Epidermal melanocyte (primary cell): Measurements from ENCODE around the gene NUP58.

ENCODE experiments used
- DNase-seq: peaks from one replicate; pipeline ENCODE4 v3.0.0; 2011; ENCODE audit warnings: low spot score; ENCODE audit not compliant: insufficient read length

The NUP58 gene

DNA sequence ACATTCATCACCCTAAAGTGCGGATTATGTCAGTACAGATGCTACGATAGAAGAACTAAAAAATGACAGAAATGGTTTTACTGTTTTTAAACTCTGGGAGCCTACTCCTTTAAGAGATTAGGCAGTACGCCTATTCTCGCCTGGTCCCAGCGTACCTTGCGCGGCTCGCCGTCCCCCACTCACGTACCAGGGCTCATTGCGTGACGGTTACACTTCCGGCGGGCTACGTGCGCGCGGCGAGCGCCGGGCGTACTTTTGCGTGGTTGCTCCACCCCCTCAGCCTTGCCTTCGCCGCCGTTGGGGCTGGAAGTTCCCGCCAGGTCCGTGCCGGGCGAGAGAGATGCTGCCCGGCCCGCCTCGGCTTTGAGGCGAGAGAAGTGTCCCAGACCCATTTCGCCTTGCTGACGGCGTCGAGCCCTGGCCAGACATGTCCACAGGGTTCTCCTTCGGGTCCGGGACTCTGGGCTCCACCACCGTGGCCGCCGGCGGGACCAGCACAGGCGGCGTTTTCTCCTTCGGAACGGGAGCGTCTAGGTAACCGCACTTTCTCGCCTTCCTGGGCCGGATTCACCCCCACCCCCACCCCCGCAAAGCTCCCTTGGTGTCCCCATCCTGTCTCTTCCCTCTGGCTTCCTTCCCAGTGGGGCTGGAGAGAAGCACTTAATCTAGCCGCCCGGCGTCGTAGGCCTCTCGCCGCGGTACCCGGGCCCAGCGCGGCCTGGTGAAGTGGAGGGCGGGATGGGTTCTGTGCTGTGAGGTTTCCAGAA is at the start of gene NUP58:
Gene NUP58 (plus strand): TSS at position 279 of the 767 bp plus-strand sequence. CDS start 149 bp downstream, at position 428.
- peak; percentile 72 for DNase-seq

DNA sequence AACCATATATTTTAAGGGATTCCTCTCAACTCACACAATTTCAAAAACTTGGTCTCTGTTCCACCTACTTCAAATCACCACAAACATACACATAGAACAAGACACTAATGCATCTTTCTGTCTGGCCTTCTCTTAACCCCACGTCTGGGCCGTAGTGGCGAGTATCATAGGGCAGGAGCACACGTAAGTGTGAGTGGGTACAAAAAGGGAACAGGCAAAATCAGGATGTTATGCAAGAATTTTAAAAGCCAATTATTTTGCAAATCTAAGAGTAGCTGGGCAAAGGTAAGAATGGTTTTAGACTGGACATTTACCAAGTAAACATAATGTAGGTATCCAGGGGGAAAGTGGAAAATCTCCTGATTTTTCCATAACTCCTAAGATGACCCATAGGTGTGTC is 49.2 kb upstream of the NUP58 start:
- DNase-seq: no peak

DNA sequence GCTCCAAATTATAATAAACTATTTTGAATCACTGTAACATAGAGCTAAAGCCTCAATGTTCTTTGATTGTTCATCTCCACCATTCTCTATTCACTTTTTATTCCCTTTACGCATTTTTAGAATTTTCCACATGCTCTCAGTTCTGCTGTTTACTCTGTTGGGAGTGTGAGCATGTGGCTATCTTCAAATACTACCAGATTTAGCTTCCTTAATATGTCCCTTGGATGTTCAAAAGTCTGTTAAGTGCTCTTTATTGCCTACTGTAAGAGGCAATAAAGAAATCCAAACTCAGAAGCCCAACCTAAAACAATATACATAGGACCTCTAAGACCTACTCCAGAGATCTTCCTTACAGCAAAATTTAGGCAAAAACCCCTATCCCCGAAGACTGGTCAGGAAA is 48.7 kb upstream of the NUP58 start:
- DNase-seq: no peak

- no peak for DNase-seq
Observed at GRCh38 chr13:25253702-25254101, 47.7 kb upstream of the NUP58 start.

- no peak for DNase-seq
Observed at GRCh38 chr13:25262261-25262660, 39.2 kb upstream of the NUP58 start.

DNA sequence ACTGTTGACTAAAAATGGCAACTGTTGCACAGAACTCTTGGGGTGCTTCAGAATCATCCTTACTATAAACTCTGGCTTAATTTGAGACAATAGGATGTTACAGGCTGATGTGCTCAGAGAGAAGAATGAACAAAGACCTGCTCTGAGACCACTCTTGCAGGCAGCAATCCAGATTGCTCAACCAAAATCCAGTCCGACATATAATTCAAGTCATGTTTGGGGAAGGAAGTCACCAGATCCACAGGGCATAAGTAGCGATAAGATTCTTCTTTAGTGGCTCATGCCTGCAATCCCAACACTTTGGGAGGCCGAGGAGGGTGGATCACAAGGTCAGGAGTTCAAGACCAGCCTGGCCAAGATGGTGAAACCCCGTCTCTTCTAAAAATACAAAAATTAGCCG is 34.7 kb upstream of the NUP58 start:
- DNase-seq: no peak

DNA sequence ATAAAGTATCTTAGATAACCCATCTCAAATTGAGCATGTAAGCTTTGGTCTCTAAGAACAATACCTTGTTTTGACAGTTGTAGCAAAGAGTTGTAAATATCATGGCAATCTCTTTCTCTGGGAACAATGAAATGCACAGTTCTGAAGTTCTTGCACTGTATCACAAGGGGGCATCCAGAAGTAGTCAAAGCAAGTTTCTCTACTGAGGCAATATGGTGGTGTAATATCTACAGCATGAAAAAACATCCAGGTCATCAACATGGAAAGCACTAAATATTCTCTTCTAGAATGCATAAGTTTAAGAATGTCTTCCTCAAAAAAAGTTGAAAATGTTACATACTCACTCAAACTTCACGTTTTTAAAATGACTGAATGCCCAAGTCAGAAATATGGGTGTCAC is 33.7 kb upstream of the NUP58 start:
- no peak for DNase-seq

DNA sequence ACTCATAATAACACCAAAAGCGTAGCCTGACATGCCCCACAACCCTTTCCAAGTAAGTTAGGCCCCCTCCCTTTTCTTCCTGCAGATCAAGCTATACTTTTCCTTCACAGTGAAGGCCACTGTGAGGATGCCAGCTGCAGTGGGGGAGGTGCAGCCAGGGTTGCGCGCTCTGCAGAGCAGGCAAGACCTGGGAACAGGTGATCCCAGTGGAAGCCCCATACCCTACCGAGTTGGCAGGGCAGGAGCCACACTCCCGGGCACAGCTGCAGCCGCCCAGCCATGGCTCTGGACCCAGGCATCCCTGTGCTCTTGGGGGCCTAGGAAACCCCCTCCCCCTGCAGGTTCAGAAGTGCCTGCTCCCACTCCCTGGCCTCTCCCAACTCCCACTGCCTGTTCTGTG is 32.9 kb upstream of the NUP58 start:
- no peak for DNase-seq

DNA sequence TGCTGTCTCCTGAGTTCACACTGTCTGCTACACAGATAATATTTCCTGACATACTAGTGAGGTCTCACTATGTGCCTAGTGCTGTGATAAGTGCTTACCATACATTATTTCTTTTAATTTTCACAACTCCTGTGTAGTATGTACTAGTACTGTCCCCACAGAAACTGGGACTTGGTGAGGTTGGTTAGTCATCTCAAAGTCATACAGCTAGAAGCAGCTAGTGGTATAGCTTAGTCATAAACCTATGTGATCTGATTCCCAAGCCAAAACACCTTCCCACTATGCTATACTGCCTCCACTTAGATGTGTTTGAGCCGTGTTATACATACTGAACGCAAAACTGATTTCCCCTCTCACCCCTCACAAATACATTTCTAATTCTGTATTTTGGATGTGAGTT is 24.7 kb upstream of the NUP58 start:
- DNase-seq: no peak

DNA sequence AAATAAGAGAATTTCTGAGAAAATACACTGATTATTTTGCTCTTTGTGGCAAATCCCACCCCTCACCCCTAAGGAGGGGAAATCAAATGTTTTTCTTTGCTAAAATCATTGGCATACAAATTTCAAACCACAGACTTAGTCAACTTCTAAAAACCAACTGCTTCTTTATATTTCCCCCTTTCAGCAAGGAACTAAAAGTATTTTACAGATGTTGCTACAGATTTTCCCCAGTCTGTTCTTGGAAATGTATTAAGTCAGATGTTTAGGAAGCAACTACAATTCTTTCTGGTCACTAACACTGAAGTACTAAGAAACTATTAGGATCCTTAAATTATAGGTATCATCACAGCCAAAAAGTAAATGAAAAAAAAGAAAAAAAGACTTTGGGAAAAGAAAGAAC is 21.0 kb upstream of the NUP58 start:
- DNase-seq: no peak

GRCh38 chr13:25281193-25281934 is 20.1 kb upstream of the NUP58 start:
- DNase-seq: no peak

GRCh38 chr13:25281935-25282332 is 19.5 kb upstream of the NUP58 start:
- DNase-seq: no peak

- peak; percentile 48 for DNase-seq
Observed at GRCh38 chr13:25286308-25286968, 15.0 kb upstream of the NUP58 start.

DNA sequence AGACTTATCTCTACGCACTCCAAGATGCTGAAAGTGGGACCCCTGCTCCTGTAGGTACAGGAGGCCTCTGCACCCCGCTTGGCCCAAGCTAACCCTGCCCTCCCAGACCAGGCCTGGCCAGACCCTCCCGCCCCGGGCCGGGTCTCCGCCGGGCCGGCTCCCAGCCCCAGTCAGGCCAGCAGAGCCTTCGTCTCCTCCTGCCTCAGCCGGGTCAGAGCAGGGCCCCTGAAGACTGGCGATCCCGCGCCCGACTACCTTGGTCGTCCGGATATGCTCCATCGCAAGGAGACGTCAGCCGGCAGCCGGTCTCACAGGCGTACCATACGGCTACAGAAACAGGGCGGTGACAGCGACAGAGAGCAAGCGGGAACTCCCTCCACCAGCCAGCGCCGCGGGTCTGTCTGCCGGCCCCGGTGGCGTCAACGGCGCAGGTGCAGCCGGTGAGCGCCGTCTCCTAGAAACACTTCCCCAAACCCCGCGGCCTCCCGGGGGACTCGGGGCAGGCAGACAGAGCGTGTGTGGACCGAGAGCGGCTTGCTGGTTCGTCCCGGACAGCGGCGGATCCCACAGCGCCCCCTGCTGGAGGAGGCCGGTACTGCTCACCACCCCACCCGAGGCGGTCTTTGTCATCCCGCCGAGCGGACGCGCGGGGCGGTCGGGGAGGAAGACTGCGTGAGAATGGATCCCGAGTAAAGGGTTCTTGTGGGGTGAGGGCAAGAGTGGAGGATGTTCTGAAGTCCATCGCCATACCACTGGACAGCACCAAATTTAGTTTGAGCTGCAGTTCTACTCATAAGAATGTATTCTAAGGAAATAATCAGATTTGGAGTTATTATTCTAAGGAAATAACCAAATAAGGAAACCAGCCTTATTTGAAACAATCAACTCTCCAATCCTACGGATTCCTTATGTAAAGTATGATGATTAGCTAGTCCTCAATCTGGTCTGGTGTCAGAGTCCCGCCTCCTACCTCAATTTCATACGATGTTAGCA is 14.2 kb upstream of the NUP58 start, which contains the start of gene MTMR6:
Gene MTMR6 (minus strand): TSS at position 520 of the 993 bp plus-strand sequence. CDS start 241 bp downstream, at position 279.
- peak; percentile 93 for DNase-seq

GRCh38 chr13:25288966-25289365 is 12.5 kb upstream of the NUP58 start:
- no peak for DNase-seq

DNA sequence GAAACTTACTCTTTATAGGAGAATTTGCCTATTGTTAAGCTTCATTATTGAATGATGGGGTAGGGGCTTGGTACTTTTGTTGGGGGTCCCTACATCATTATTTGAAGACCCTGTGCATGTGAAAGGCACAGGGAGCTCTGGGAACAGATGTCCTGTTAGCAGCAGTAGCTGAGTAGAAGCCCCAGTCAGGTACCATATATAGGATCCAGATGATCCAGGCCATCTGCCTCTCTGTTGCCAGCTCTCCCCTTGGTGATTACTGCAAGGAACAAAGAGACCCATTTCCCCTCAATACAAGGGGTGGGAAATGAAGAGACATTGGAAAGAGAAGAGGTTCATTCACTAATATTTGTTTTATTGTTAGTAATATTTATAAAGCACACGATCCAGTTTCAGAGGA is 9.7 kb upstream of the NUP58 start:
- DNase-seq: no peak

- DNase-seq: no peak
Observed at GRCh38 chr13:25292301-25292700, 9.1 kb upstream of the NUP58 start.

GRCh38 chr13:25295228-25295627 is 6.2 kb upstream of the NUP58 start:
- no peak for DNase-seq

DNA sequence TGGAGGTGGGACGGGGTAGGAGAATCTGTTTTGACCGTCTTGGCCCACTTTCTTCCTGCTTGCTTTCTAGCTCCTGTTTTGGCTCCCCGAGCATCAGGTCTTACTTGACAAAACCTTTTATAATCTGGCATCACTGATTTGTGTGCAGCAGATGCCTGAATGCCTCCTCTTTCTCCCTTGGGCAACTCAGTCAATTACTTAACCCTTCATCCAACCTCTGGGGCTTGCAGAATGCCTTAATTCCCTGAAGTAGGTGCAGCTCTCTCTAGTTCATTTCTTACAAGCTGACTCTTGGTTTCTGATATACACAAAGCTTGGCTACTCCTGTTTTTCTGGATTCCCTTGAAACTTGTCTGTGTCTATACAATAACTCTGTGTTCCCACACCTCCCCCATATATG is 5.7 kb upstream of the NUP58 start:
- DNase-seq: no peak

GRCh38 chr13:25300861-25301346 is 521 bp upstream of the NUP58 start:
- DNase-seq: no peak

GRCh38 chr13:25302121-25302520 is 696 bp downstream of the NUP58 start:
- DNase-seq: no peak
